H1 (cell line): ENCODE data around the gene DGCR8. TPM values are rescaled to one million over a fixed set of nuclear protein-coding genes. Genes with fewer than 3 reads are reported as not detected.
A peak's percentile ranks its signal among the peaks of the same experiment; 100 is the strongest.

ENCODE experiments used
- CTCF ChIA-PET: fragments of 300-600 bp; sonication (Branson Sonifier 250); formaldehyde crosslinking; loops from one replicate; lab custom pipeline; 2021; ENCODE audit not compliant: partially characterized antibody; lab: Charles Lee
- POLR2A ChIA-PET: fragments of 300-600 bp; sonication (Branson Sonifier 250); formaldehyde crosslinking; loops from one replicate; lab custom pipeline; 2021; ENCODE audit warnings: inconsistent platforms; ENCODE audit not compliant: partially characterized antibody; lab: Charles Lee
- DNase-seq, 2 experiments: peaks; one replicate each; pipeline versions ENCODE4 v3.0.0 to v3.0.0-alpha.2; 2010 to 2022; ENCODE audit warnings: low spot score in 2 of 2, low read depth in 1 of 2, mixed read lengths in 1 of 2
- FAIRE-seq: peaks from 2 replicates; lab custom pipeline; 2011; peaks lifted over from hg19 to GRCh38; lab: Jason Lieb, UNC
- H2AFZ ChIP-seq: 2 replicates; pipeline ENCODE4 v1.8.1; 2012; ENCODE audit warnings: low read length, inconsistent platforms
- H2AK5ac ChIP-seq: 2 replicates; pipeline ENCODE4 v1.6.1; 2013; ENCODE audit warnings: low read depth, low read length
- H2BK120ac ChIP-seq: replicated peaks from 2 replicates; pipeline ENCODE3; 2013; ENCODE audit warnings: low read depth, low read length, inconsistent platforms
- H2BK12ac ChIP-seq: 2 replicates; pipeline ENCODE4 v1.6.1; 2013; ENCODE audit warnings: low read depth, low read length
- H2BK15ac ChIP-seq: 2 replicates; pipeline ENCODE4 v1.6.1; 2013; ENCODE audit warnings: low read length
- H2BK20ac ChIP-seq: 2 replicates; pipeline ENCODE4 v1.6.1; 2013; ENCODE audit warnings: low read length
- H2BK5ac ChIP-seq: 2 replicates; pipeline ENCODE4 v1.6.1; 2013; ENCODE audit warnings: low read depth, low read length
- H3K14ac ChIP-seq: 2 replicates; pipeline ENCODE4 v1.6.1; 2013; ENCODE audit warnings: inconsistent platforms; ENCODE audit not compliant: insufficient read length
- H3K18ac ChIP-seq: 2 replicates; pipeline ENCODE4 v1.6.1; 2013; ENCODE audit warnings: low read length; ENCODE audit errors: extremely low read depth
- H3K23ac ChIP-seq: 2 replicates; pipeline ENCODE4 v1.6.1; 2013; ENCODE audit warnings: inconsistent platforms; ENCODE audit not compliant: insufficient read length
- H3K23me2 ChIP-seq: 2 replicates; pipeline ENCODE4 v1.6.1; 2013; ENCODE audit warnings: low read depth, low read length
- H3K27ac ChIP-seq: 2 replicates; pipeline ENCODE4 v1.6.1; 2011; ENCODE audit warnings: low read depth, low read length, inconsistent platforms
- H3K27me3 ChIP-seq, 4 experiments: replicated peaks in 1 of 4; 1 replicate in 1 of 4; 2 replicates in 3 of 4; pipeline versions ENCODE4 v1.6.1 to v1.8.1; 2011 to 2013; ENCODE audit warnings: low read length in 3 of 4, mild to moderate bottlenecking in 3 of 4, inconsistent platforms in 2 of 4, mixed read lengths in 2 of 4, moderate library complexity in 1 of 4; ENCODE audit not compliant: control insufficient read depth in 3 of 4, insufficient read depth in 3 of 4; ENCODE audit errors: extremely low read depth in 1 of 4
- H3K36me3 ChIP-seq, 4 experiments: 2 replicates each; pipeline versions ENCODE4 v1.6.1 to v1.8.1; 2011 to 2013; ENCODE audit warnings: mild to moderate bottlenecking in 4 of 4, low read length in 3 of 4, moderate library complexity in 2 of 4, control low read depth in 1 of 4, inconsistent platforms in 1 of 4; ENCODE audit not compliant: insufficient read depth in 4 of 4, control insufficient read depth in 2 of 4
- H3K4ac ChIP-seq: replicated peaks from 2 replicates; pipeline ENCODE3; 2013; ENCODE audit warnings: low read length, low read depth, mixed read lengths, inconsistent platforms; ENCODE audit not compliant: insufficient read length
- H3K4me1 ChIP-seq, 4 experiments: replicated peaks in 1 of 4; 1 replicate in 1 of 4; 2 replicates in 3 of 4; pipeline versions ENCODE4 v1.6.1 to v1.8.1; 2011 to 2013; ENCODE audit warnings: low read length in 3 of 4, inconsistent platforms in 2 of 4, mixed read lengths in 1 of 4; ENCODE audit not compliant: insufficient read depth in 4 of 4, control insufficient read depth in 3 of 4
- H3K4me2 ChIP-seq, 2 experiments: 2 replicates each; pipeline versions ENCODE4 v1.6.1 to v1.8.1; 2011 to 2013; ENCODE audit warnings: low read depth in 2 of 2, low read length in 2 of 2, control low read depth in 1 of 2, inconsistent platforms in 1 of 2, mild to moderate bottlenecking in 1 of 2; ENCODE audit not compliant: insufficient read depth in 1 of 2
- H3K4me3 ChIP-seq, 4 experiments: fragments of 200-600, 300-600 bp in 1 of 4; sonication (generic), shearing (Covaris generic), sonication (Bioruptor Twin) in 1 of 4; 2 replicates each; pipeline versions ENCODE4 v1.5.1 to v1.8.1; 2011 to 2016; ENCODE audit warnings: low read length in 4 of 4, low read depth in 3 of 4, control low read depth in 2 of 4, inconsistent platforms in 2 of 4, mild to moderate bottlenecking in 2 of 4, mixed read lengths in 1 of 4, moderate library complexity in 1 of 4; ENCODE audit not compliant: insufficient read depth in 2 of 4; ENCODE audit errors: extremely low read depth in 1 of 4
- H3K56ac ChIP-seq: replicated peaks from 2 replicates; pipeline ENCODE3; 2013; ENCODE audit warnings: low read depth, mild to moderate bottlenecking, mixed read lengths, low read length, inconsistent platforms; ENCODE audit not compliant: insufficient read length
- H3K79me1 ChIP-seq: 2 replicates; pipeline ENCODE4 v1.6.1; 2013; ENCODE audit warnings: low read depth, low read length, control low read depth
- H3K79me2 ChIP-seq, 2 experiments: 2 replicates each; pipeline versions ENCODE4 v1.6.1 to v1.8.1; 2012 to 2013; ENCODE audit warnings: low read length in 2 of 2, mild to moderate bottlenecking in 2 of 2, inconsistent platforms in 1 of 2; ENCODE audit not compliant: insufficient read depth in 2 of 2, control insufficient read depth in 1 of 2
- H3K9ac ChIP-seq, 4 experiments: replicated peaks in 1 of 4; 1 replicate in 1 of 4; 2 replicates in 3 of 4; pipeline versions ENCODE4 v1.6.1 to v1.8.1; 2011 to 2013; ENCODE audit warnings: low read depth in 3 of 4, low read length in 3 of 4, control low read depth in 2 of 4, mild to moderate bottlenecking in 2 of 4, moderate library complexity in 2 of 4, inconsistent platforms in 1 of 4; ENCODE audit errors: extremely low read depth in 1 of 4
- H3K9me3 ChIP-seq, 2 experiments: 2 replicates each; pipeline versions ENCODE4 v1.6.1 to v1.8.1; 2012 to 2013; ENCODE audit warnings: mild to moderate bottlenecking in 2 of 2, moderate library complexity in 2 of 2, control low read depth in 1 of 2, inconsistent platforms in 1 of 2, low read depth in 1 of 2, low read length in 1 of 2, mixed read lengths in 1 of 2; ENCODE audit not compliant: insufficient read depth in 2 of 2
- H4K20me1 ChIP-seq, 2 experiments: replicated peaks in 1 of 2; 2 replicates each; pipeline versions ENCODE3 to v1.8.1; 2011 to 2013; ENCODE audit warnings: inconsistent platforms in 2 of 2, low read length in 2 of 2, mild to moderate bottlenecking in 1 of 2; ENCODE audit not compliant: insufficient read depth in 2 of 2, control insufficient read depth in 1 of 2
- H4K5ac ChIP-seq: 2 replicates; pipeline ENCODE4 v1.6.1; 2013; ENCODE audit warnings: low read length, low read depth, mixed read lengths, inconsistent platforms; ENCODE audit not compliant: insufficient read length
- H4K8ac ChIP-seq: 2 replicates; pipeline ENCODE4 v1.8.0; 2013; ENCODE audit warnings: mild to moderate bottlenecking, moderate library complexity, low read length, inconsistent platforms; ENCODE audit not compliant: insufficient read depth; ENCODE audit errors: extremely low read depth
- H4K91ac ChIP-seq: replicated peaks from 2 replicates; pipeline ENCODE3; 2013; ENCODE audit warnings: low read length, mixed read lengths, inconsistent platforms; ENCODE audit not compliant: insufficient read length
- CBX8 ChIP-seq: fragments of 300-800, 300-1000 bp; sonication (generic); IDR thresholded peaks from 2 replicates; pipeline ENCODE4 v1.7.1; 2016; ENCODE audit warnings: low read depth, low read length, borderline replicate concordance
- CHD2 ChIP-seq: IDR thresholded peaks from 2 replicates; pipeline ENCODE4 v1.6.1; 2012; ENCODE audit warnings: low read length, improper control_type of control experiment
- GTF2F1 ChIP-seq: IDR thresholded peaks from 2 replicates; pipeline ENCODE4 v1.6.1; 2012; ENCODE audit warnings: low read depth, low read length, improper control_type of control experiment, borderline replicate concordance
- KDM4A ChIP-seq: IDR thresholded peaks from one replicate; pipeline ENCODE4 v1.7.1; 2012; ENCODE audit warnings: low read depth, mild to moderate bottlenecking, moderate library complexity, low read length, inconsistent platforms; ENCODE audit not compliant: severe bottlenecking
- POLR2A ChIP-seq, 2 experiments: IDR thresholded peaks; 1 replicate in 1 of 2; 2 replicates in 1 of 2; pipeline ENCODE4 v1.6.1; 2011; ENCODE audit warnings: low read depth in 2 of 2, low read length in 2 of 2, mild to moderate bottlenecking in 2 of 2; ENCODE audit errors: control extremely low read depth in 1 of 2
- POU5F1 ChIP-seq: IDR thresholded peaks from 2 replicates; pipeline ENCODE4 v1.6.1; 2011; ENCODE audit warnings: low read depth, mild to moderate bottlenecking, low read length, moderate library complexity
- SAP30 ChIP-seq: fragments of 300-600 bp; sonication (generic); IDR thresholded peaks from 2 replicates; pipeline ENCODE4 v1.7.1; 2012; ENCODE audit warnings: low read length, moderate library complexity, mild to moderate bottlenecking, inconsistent platforms; ENCODE audit not compliant: insufficient read depth, insufficient replicate concordance
- SP1 ChIP-seq: IDR thresholded peaks from 2 replicates; pipeline ENCODE4 v1.6.1; 2011; ENCODE audit warnings: low read depth, low read length
- SUZ12 ChIP-seq: fragments of 200-600 bp; sonication (generic); IDR thresholded peaks from 2 replicates; pipeline ENCODE4 v1.6.1; 2012; ENCODE audit warnings: mild to moderate bottlenecking, inconsistent platforms, low read length, moderate library complexity, mixed read lengths
- WGBS, 2 experiments: shearing (Covaris generic) in 1 of 2; methylation state at CpG; one replicate each; pipeline versions ENCODE4 v1.1.6 to v1.1.7; 2013 to 2015; ENCODE audit warnings: low lambda C conversion rate in 2 of 2, mixed read lengths in 2 of 2, inconsistent platforms in 1 of 2, low coverage in 1 of 2, missing lambda C conversion rate in 1 of 2; ENCODE audit not compliant: insufficient replicate concordance in 2 of 2, insufficient coverage in 1 of 2, insufficient read length in 1 of 2; ENCODE audit errors: extremely low coverage in 1 of 2, missing lambda C conversion rate in 1 of 2; 5-methylcytosine and 5-hydroxymethylcytosine counted together
- polyA plus RNA-seq, 7 experiments: library from polyadenylated mRNA; depleted of rRNA in 3 of 7; stranded (reverse) in 5 of 7; unstranded in 2 of 7; fragments of >200 nt in 5 of 7; fragments of 200-250 nt in 2 of 7; gene quantifications; 1 replicate in 5 of 7; 2 replicates in 1 of 7; 4 replicates in 1 of 7; pipeline versions ENCODE4 v1.2.1 to v1.2.3, GENCODE V29; 2011 to 2013; ENCODE audit warnings: missing spikeins in 2 of 7, mixed read lengths in 2 of 7
- total RNA-seq: library from RNA; stranded (reverse); fragmentation: NEBNext Ultra II Directional; extraction: Animal tissue kit (Norgen Biotek cat#: 25700); gene quantifications from 2 replicates; pipeline ENCODE4 v1.2.1, GENCODE V29; 2021
- TF ChIP-seq, protein P1 (sequence below): IDR thresholded peaks from 2 replicates; pipeline ENCODE4 v1.6.1; 2011; ENCODE audit warnings: low read depth, mild to moderate bottlenecking, low read length; ENCODE audit not compliant: insufficient read depth

The DGCR8 gene
- total and polyA plus RNA-seq, 2 of the 8 experiments (the other 6 are each of a cell fraction or from before 2014, with no cell fraction given) = 23.7 to 43.7 TPM

DNA sequence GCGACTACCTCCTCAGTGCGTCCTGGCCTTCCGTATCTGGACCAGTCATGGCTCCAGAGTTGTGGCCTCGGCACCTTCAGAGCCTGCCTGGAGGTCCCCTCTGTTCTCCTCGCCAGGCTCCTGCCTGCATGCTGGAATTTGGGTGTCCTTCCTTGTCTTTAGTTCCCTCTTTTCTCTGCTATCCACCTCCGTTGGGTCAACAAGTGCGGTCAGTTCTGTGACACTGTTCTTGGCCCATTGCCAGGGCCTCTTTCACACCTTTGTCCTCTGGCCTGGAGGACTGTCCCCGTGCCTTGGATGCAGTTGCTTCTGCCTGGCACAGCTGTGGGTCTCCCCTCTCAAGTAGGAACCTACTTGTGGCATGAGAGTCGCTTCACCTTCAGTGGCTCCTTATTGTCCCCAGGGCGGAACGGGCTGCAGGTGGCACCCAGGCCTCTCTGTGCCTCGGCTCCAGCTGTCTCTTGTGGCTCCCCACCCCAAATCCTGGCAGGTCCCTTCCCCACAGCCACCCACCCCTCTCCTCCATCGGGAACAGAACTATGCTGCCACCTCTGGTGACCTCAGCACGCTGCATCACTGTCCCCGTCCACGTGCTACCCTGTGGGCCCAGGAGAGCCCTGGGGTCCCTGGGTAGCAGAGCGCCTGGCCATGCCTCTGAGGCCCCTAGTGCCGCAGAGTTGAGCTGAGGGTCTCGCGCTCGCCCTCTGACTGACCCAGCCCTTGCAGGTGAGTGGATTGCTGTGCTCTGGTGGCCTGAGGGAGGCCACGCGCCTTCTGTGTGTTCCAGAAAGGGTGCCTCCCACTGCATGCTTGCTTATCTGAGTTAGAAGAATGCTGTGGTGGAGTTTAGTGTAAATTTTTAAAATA lies 4.7 kb downstream of the DGCR8 start:
- Histone ChIP-seq H3K4ac (no peak overlapping the region), H3K23me2 (peaks cover 9% of the 10 kb centered on the region), H2BK15ac (peak overlapping the region; percentile 21; the same call in 1 of the 2 replicates), H2BK120ac (no peak overlapping the region), H2AK5ac (peak overlapping the region; percentile 34; the same call in 1 of the 2 replicates), H3K4me2 (peak overlapping the region; percentile 10 to 13; a peak in 1 of 4 replicates), H3K27ac (peak overlapping the region; percentile 41; the same call in 1 of the 2 replicates), H4K91ac (peak overlapping the region; percentile 52), H4K8ac (0 out of 2 replicates have a peak overlapping the region, but pooled peaks have one; percentile 45), H3K79me1 (peaks cover 35% of the 10 kb centered on the region), H4K5ac (peak overlapping the region; percentile 19), H3K79me2 (peaks cover 27 to 70% of the 10 kb centered on the region in 2 experiments), H3K4me1 (peaks cover 3 to 19% (median 10%) of the 10 kb centered on the region in 4 experiments; a peak in 6 of 7 replicates), H3K36me3 (peaks cover 36 to 42% (median 41%) of the 10 kb centered on the region in 4 experiments), H2BK5ac (no peak overlapping the region), H3K18ac (peak overlapping the region; percentile 48; the same call in 1 of the 2 replicates), H3K9me3 (no peaks in the 10 kb centered on the region), H3K27me3 (no peaks in the 10 kb centered on the region), H4K20me1 (peaks cover 23 to 59% of the 10 kb centered on the region in 2 experiments), H3K56ac (no peak overlapping the region), H3K14ac (no peak overlapping the region), H3K23ac (no peak overlapping the region), H3K4me3 (no peak overlapping the region), H3K9ac (peak overlapping the region in 2 of 4 experiments; percentile 25 to 34; a peak in 3 of 7 replicates), H2BK12ac (peak overlapping the region; percentile 44; the same call in 1 of the 2 replicates), H2BK20ac (no peak overlapping the region), H2AFZ (no peak overlapping the region)
- FAIRE-seq (no peak), DNase-seq (peak in 1 of 2 experiments; percentile 82)
- WGBS, 2 experiments = 72% methylated on average over 21 of the region's 23 CpGs; no CpG with 5 or more reads in 1 of the 2 experiments
- POLR2A ChIA-PET = interaction anchor here (0.9 to 29.4 kb wide), 8 partner anchors 9 to 114 kb away, joined by 3 to 598 read pairs (median 4); partner anchors contain the start of genes RANBP1 and TRMT2A
- CTCF ChIA-PET = interaction anchor here (0.7 to 4.3 kb wide), 16 partner anchors 11 to 135 kb away, joined by 3 to 18 read pairs (median 7); partner anchors contain the start of gene RANBP1
- TF ChIP-seq, protein P1, sequence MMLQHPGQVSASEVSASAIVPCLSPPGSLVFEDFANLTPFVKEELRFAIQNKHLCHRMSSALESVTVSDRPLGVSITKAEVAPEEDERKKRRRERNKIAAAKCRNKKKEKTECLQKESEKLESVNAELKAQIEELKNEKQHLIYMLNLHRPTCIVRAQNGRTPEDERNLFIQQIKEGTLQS = no peak
- TF ChIP-seq KDM4A (no peak), CBX8 (no peak), GTF2F1 (no peak), SUZ12 (no peak), SAP30 (no peak), CHD2 (0 out of 2 replicates have a peak, but pooled peaks have one; percentile 38), SP1 (no peak), POLR2A (IDR thresholded peaks at IDR 0.05; ENCODE audit: control extremely low read depth in 1 of 2, low read depth in 2 of 2, low read length in 2 of 2) (no peak), POU5F1 (no peak)
